Lower leg skin (tissue), 3 donors: ENCODE measurements around the gene ADAM22.

Source experiments
- POLR2A ChIP-seq, 2 donors: fragments of 450-650 bp; IDR thresholded peaks; one replicate each; pipeline ENCODE4 v1.6.1; 2016 to 2017; ENCODE audit warnings: antibody characterized with exemption in 2 of 2, mild to moderate bottlenecking in 1 of 2, moderate library complexity in 1 of 2
- TF ChIP-seq, protein P1 (sequence below), 3 donors: fragments of 450-650 bp; IDR thresholded peaks; one replicate each; pipeline ENCODE4 v1.5.1; 2016; ENCODE audit warnings: antibody characterized with exemption in 3 of 3, mild to moderate bottlenecking in 3 of 3, moderate library complexity in 2 of 3

DNA sequence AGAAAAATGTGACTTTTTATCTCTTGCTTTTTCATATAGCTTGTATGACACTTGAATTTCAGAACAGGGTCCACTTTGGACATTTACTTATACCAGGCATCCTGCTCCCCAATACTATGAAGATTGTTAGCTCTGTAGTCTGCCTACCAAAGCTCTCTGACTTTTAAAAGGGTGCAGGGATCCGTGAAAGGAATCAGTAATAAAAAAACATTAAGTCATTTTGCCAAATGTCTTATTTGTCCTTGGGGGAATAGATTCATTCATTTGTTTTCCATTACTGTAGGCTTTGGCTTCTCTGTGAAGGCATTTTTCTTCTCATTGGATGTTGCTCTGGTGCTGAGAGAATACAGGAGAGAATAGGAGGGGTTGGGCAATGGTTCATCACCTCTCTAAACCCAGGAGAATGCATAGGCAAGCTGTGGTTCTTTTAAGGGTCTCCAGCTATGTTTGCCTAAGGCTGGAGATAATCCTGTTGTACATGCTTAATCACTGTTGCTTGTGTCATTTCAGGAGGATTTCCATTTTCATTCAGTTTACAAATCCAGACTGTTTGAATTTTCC, 182.3 kb downstream of the ADAM22 start:
- no peak for TF ChIP-seq POLR2A (IDR thresholded peaks at IDR 0.05)
- TF ChIP-seq, protein P1, sequence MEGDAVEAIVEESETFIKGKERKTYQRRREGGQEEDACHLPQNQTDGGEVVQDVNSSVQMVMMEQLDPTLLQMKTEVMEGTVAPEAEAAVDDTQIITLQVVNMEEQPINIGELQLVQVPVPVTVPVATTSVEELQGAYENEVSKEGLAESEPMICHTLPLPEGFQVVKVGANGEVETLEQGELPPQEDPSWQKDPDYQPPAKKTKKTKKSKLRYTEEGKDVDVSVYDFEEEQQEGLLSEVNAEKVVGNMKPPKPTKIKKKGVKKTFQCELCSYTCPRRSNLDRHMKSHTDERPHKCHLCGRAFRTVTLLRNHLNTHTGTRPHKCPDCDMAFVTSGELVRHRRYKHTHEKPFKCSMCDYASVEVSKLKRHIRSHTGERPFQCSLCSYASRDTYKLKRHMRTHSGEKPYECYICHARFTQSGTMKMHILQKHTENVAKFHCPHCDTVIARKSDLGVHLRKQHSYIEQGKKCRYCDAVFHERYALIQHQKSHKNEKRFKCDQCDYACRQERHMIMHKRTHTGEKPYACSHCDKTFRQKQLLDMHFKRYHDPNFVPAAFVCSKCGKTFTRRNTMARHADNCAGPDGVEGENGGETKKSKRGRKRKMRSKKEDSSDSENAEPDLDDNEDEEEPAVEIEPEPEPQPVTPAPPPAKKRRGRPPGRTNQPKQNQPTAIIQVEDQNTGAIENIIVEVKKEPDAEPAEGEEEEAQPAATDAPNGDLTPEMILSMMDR (IDR thresholded peaks at IDR 0.05): no peak
